Measurements from ENCODE around the gene REPS1. TPM values are rescaled to one million over a fixed set of nuclear protein-coding genes. Genes with fewer than 3 reads are reported as not detected.

The REPS1 gene
- total RNA-seq, 1 experiment from 2014 or later, result 55.1 TPM

DNA sequence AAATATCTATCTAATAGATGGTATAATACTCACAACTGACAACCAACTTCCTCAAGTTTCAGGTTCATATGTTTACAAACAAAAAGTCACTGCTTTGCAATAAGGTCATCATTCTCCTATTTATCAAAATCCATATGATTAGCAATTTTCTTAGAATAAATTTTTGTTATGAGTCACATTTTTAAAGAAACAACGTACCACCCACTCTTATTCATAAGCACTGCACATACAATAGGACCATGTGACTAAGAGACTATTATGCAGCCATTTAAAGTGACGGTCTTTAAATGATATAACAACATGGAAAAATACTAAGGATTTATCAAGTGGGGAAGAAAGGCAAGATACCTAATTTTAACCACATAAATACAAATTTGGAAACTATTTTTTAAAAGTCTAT is 40.0 kb downstream of the REPS1 start:
- 0 out of 2 replicates have a peak overlapping the region, but pooled peaks have one; percentile 42 for H3K27ac Mint-ChIP-seq
- no peaks in the 10 kb centered on the region for H3K9me3 Mint-ChIP-seq
- no peak for ATAC-seq
- POLR2A ChIA-PET, result no interaction called here
- peaks cover 39% of the 10 kb centered on the region for H3K4me1 Mint-ChIP-seq
- H3K27me3 Mint-ChIP-seq (ENCODE audit: low read depth), result no peaks in the 10 kb centered on the region
- no peak overlapping the region for H3K4me3 Mint-ChIP-seq
- CTCF ChIA-PET, result no interaction called here
- TF ChIP-seq NR2C2 (CRISPR knock-in tag; IDR thresholded peaks at IDR 0.05) (no peak), TP53 (CRISPR knock-in tag; IDR thresholded peaks at IDR 0.05) (no peak), FOXP1 (CRISPR knock-in tag; IDR thresholded peaks at IDR 0.05; ENCODE audit: borderline replicate concordance) (no peak), RORB (CRISPR knock-in tag; IDR thresholded peaks at IDR 0.05) (no peak), GABPB1 (CRISPR knock-in tag; IDR thresholded peaks at IDR 0.05) (no peak)
- TF ChIP-seq, protein P1, sequence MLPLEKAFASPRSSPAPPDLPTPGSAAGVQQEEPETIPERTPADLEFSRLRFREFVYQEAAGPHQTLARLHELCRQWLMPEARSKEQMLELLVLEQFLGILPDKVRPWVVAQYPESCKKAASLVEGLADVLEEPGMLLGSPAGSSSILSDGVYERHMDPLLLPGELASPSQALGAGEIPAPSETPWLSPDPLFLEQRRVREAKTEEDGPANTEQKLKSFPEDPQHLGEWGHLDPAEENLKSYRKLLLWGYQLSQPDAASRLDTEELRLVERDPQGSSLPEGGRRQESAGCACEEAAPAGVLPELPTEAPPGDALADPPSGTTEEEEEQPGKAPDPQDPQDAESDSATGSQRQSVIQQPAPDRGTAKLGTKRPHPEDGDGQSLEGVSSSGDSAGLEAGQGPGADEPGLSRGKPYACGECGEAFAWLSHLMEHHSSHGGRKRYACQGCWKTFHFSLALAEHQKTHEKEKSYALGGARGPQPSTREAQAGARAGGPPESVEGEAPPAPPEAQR (CRISPR knock-in tag; IDR thresholded peaks at IDR 0.05), result no peak
- TF ChIP-seq, protein P2, sequence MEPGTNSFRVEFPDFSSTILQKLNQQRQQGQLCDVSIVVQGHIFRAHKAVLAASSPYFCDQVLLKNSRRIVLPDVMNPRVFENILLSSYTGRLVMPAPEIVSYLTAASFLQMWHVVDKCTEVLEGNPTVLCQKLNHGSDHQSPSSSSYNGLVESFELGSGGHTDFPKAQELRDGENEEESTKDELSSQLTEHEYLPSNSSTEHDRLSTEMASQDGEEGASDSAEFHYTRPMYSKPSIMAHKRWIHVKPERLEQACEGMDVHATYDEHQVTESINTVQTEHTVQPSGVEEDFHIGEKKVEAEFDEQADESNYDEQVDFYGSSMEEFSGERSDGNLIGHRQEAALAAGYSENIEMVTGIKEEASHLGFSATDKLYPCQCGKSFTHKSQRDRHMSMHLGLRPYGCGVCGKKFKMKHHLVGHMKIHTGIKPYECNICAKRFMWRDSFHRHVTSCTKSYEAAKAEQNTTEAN (CRISPR knock-in tag; IDR thresholded peaks at IDR 0.05), result no peak
- TF ChIP-seq, protein P3, sequence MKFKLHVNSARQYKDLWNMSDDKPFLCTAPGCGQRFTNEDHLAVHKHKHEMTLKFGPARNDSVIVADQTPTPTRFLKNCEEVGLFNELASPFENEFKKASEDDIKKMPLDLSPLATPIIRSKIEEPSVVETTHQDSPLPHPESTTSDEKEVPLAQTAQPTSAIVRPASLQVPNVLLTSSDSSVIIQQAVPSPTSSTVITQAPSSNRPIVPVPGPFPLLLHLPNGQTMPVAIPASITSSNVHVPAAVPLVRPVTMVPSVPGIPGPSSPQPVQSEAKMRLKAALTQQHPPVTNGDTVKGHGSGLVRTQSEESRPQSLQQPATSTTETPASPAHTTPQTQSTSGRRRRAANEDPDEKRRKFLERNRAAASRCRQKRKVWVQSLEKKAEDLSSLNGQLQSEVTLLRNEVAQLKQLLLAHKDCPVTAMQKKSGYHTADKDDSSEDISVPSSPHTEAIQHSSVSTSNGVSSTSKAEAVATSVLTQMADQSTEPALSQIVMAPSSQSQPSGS (CRISPR knock-in tag; IDR thresholded peaks at IDR 0.05; ENCODE audit: borderline replicate concordance, low read depth), result no peak
- TF ChIP-seq, protein P4, sequence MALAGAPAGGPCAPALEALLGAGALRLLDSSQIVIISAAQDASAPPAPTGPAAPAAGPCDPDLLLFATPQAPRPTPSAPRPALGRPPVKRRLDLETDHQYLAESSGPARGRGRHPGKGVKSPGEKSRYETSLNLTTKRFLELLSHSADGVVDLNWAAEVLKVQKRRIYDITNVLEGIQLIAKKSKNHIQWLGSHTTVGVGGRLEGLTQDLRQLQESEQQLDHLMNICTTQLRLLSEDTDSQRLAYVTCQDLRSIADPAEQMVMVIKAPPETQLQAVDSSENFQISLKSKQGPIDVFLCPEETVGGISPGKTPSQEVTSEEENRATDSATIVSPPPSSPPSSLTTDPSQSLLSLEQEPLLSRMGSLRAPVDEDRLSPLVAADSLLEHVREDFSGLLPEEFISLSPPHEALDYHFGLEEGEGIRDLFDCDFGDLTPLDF (CRISPR knock-in tag; IDR thresholded peaks at IDR 0.05), result no peak
- TF ChIP-seq, protein P5, sequence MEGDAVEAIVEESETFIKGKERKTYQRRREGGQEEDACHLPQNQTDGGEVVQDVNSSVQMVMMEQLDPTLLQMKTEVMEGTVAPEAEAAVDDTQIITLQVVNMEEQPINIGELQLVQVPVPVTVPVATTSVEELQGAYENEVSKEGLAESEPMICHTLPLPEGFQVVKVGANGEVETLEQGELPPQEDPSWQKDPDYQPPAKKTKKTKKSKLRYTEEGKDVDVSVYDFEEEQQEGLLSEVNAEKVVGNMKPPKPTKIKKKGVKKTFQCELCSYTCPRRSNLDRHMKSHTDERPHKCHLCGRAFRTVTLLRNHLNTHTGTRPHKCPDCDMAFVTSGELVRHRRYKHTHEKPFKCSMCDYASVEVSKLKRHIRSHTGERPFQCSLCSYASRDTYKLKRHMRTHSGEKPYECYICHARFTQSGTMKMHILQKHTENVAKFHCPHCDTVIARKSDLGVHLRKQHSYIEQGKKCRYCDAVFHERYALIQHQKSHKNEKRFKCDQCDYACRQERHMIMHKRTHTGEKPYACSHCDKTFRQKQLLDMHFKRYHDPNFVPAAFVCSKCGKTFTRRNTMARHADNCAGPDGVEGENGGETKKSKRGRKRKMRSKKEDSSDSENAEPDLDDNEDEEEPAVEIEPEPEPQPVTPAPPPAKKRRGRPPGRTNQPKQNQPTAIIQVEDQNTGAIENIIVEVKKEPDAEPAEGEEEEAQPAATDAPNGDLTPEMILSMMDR (IDR thresholded peaks at IDR 0.05), result no peak
- TF ChIP-seq, protein P6, sequence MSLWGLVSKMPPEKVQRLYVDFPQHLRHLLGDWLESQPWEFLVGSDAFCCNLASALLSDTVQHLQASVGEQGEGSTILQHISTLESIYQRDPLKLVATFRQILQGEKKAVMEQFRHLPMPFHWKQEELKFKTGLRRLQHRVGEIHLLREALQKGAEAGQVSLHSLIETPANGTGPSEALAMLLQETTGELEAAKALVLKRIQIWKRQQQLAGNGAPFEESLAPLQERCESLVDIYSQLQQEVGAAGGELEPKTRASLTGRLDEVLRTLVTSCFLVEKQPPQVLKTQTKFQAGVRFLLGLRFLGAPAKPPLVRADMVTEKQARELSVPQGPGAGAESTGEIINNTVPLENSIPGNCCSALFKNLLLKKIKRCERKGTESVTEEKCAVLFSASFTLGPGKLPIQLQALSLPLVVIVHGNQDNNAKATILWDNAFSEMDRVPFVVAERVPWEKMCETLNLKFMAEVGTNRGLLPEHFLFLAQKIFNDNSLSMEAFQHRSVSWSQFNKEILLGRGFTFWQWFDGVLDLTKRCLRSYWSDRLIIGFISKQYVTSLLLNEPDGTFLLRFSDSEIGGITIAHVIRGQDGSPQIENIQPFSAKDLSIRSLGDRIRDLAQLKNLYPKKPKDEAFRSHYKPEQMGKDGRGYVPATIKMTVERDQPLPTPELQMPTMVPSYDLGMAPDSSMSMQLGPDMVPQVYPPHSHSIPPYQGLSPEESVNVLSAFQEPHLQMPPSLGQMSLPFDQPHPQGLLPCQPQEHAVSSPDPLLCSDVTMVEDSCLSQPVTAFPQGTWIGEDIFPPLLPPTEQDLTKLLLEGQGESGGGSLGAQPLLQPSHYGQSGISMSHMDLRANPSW (CRISPR knock-in tag; conservative IDR thresholded peaks at IDR 0.05; ENCODE audit: low read depth), result no peak
- TF ChIP-seq, protein P7, sequence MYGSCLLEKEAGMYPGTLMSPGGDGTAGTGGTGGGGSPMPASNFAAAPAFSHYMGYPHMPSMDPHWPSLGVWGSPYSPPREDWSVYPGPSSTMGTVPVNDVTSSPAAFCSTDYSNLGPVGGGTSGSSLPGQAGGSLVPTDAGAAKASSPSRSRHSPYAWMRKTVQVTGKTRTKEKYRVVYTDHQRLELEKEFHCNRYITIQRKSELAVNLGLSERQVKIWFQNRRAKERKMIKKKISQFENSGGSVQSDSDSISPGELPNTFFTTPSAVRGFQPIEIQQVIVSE (CRISPR knock-in tag; IDR thresholded peaks at IDR 0.05; ENCODE audit: borderline replicate concordance), result no peak
- no peak for DNase-seq (ENCODE audit: low spot score)
- peaks cover 16% of the 10 kb centered on the region for H3K36me3 Mint-ChIP-seq

DNA sequence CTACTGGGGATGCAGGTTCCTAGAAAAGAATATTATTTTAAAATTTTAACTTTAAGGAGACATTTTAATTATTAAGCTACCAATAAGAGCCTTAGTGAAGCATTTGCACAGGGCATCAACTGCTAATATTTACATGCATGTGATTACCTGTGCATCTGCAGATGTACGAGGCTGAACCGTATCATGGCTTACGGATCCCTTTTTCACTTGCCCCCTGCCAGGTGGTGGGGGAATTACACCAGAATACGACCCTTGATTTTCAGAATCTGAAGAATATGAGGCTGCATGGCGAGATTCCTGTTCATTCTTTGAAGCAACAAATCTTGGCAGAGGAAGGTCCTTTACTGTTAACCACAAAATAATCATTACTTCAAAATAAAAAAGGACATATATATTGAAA is 42.7 kb downstream of the REPS1 start:
- POLR2A ChIA-PET, result no interaction called here
- H3K36me3 Mint-ChIP-seq, result peaks cover 28% of the 10 kb centered on the region
- no peak overlapping the region for H3K27ac Mint-ChIP-seq
- peak; percentile 57; the same call in 1 of the 2 replicates for ATAC-seq
- H3K4me1 Mint-ChIP-seq, result peaks cover 34% of the 10 kb centered on the region
- H3K27me3 Mint-ChIP-seq (ENCODE audit: low read depth), result no peaks in the 10 kb centered on the region
- CTCF ChIA-PET, result no interaction called here
- H3K9me3 Mint-ChIP-seq, result no peaks in the 10 kb centered on the region
- TF ChIP-seq, protein P4 (CRISPR knock-in tag; IDR thresholded peaks at IDR 0.05), result no peak
- TF ChIP-seq, protein P5 (IDR thresholded peaks at IDR 0.05), result 0 out of 2 replicates have a peak, but pooled peaks have one; percentile 23
- no peak overlapping the region for H3K4me3 Mint-ChIP-seq
- no peak for DNase-seq (ENCODE audit: low spot score)
